GM20431 (cell line): ENCODE results near the gene LDHD.

Experiments
- in situ Hi-C: fragments of 300-500 bp; cut with MseI, MboI; formaldehyde crosslinking; loops from one replicate; pipeline ENCODE4 v1.15.0; 2020; ENCODE audit warnings: low sequenced_read_pairs; ENCODE audit not compliant: unreplicated experiment

Gene LDHD

GRCh38 chr16:75065521-75066149, 50.9 kb downstream of the LDHD start:
- in situ Hi-C loops = no loop called here

- in situ Hi-C loops = no loop called here
Measured at GRCh38 chr16:75065149-75065505, 51.5 kb downstream of the LDHD start.

- in situ Hi-C loops = no loop called here
Measured at GRCh38 chr16:75064403-75065148, 52.0 kb downstream of the LDHD start.

GRCh38 chr16:75063549-75064088, 53.0 kb downstream of the LDHD start:
- in situ Hi-C loops = no loop called here

GRCh38 chr16:75062976-75063346, 53.6 kb downstream of the LDHD start:
- in situ Hi-C loops = no loop called here

- in situ Hi-C loops = no loop called here
Measured at GRCh38 chr16:75062135-75062975, 54.2 kb downstream of the LDHD start.
